ENCODE results near the gene WDR43.

The WDR43 gene

DNA sequence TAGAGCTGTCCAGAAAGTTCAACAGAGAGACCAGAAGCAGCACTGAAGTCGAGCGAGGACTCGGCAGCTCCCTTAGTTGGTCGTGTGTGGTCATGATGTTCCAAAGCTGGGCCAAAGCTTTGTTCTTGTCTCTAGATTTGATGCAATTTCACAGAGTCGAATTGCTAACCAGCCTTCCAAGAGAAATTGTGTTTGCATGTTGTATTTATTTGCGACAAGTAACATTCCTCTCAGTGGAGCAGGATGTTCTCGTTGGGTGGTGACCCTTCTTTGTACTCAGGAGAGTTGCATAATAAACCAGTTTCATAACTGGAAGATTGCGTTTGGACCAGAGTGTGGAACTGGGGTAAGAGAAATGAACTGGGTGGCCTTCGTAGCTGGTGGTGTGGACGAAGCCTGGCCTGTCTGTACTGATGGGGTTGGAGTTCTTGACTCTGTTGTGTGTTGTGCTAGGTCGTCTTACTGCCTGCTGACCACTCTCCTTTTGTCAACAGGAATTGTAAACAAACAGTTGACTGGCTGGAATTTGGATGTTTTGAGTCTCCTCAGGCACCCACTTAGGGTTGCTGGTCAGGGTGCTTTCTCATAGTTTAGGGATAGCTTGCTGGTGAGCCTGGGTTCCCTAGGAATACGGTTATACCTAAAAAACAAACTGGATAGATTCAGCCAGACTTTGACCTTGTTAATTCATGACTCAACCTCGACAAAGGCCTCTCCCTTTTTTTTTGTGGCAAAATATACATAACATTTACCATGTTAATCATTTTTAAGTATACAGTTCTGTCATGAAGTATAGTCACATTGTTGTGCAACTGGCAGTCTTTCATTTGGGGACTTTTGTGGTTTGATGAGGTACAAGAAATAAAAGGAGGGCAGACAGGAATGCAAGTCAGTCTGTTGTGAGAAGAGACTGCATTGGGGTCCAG is 57.7 kb downstream of the WDR43 start:
- H3K27ac ChIP-seq = no peak overlapping the region
- TF ChIP-seq, protein P1, sequence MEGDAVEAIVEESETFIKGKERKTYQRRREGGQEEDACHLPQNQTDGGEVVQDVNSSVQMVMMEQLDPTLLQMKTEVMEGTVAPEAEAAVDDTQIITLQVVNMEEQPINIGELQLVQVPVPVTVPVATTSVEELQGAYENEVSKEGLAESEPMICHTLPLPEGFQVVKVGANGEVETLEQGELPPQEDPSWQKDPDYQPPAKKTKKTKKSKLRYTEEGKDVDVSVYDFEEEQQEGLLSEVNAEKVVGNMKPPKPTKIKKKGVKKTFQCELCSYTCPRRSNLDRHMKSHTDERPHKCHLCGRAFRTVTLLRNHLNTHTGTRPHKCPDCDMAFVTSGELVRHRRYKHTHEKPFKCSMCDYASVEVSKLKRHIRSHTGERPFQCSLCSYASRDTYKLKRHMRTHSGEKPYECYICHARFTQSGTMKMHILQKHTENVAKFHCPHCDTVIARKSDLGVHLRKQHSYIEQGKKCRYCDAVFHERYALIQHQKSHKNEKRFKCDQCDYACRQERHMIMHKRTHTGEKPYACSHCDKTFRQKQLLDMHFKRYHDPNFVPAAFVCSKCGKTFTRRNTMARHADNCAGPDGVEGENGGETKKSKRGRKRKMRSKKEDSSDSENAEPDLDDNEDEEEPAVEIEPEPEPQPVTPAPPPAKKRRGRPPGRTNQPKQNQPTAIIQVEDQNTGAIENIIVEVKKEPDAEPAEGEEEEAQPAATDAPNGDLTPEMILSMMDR (conservative IDR thresholded peaks at IDR 0.05) = no peak
- no peak for TF ChIP-seq ZFX (IDR thresholded peaks at IDR 0.05)

- no peak overlapping the region for H3K27ac ChIP-seq
- TF ChIP-seq ZFX (IDR thresholded peaks at IDR 0.05) = no peak
Measured at GRCh38 chr2:28952836-28953211, 58.4 kb downstream of the WDR43 start.

GRCh38 chr2:28955467-28955866 is 61.0 kb downstream of the WDR43 start:
- TF ChIP-seq, protein P1 (conservative IDR thresholded peaks at IDR 0.05) = no peak
- TF ChIP-seq ZFX (IDR thresholded peaks at IDR 0.05) = no peak
- H3K27ac ChIP-seq = no peak overlapping the region

GRCh38 chr2:28956415-28956826 is 62.0 kb downstream of the WDR43 start:
- H3K27ac ChIP-seq = no peak overlapping the region
- TF ChIP-seq, protein P1 (conservative IDR thresholded peaks at IDR 0.05) = no peak
- TF ChIP-seq ZFX (IDR thresholded peaks at IDR 0.05) = no peak

DNA sequence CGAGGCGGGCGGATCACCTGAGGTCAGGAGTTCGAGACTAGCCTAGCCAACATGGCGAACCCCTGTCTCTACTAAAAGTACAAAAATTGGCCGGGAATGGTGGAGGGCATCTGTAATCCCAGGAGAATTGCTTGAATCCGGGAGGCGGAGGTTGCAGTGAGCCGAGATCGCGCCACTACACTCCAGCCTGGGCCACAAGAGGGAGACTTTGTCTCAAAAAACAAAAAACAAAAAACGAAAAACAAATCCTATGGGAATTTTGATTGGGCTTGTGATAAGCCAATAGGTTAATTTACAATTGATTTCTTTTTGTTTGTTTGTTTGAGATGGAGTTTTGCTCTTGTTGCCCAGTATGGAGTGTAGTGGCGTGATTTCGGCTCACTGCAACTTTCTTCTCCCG is 62.4 kb downstream of the WDR43 start:
- TF ChIP-seq ZFX (IDR thresholded peaks at IDR 0.05) = no peak
- TF ChIP-seq, protein P1 (conservative IDR thresholded peaks at IDR 0.05) = peak; percentile 41
- H3K27ac ChIP-seq = no peak overlapping the region

GRCh38 chr2:28958689-28959088 is 64.2 kb downstream of the WDR43 start:
- TF ChIP-seq, protein P1 (conservative IDR thresholded peaks at IDR 0.05) = peak; percentile 73
- TF ChIP-seq ZFX (IDR thresholded peaks at IDR 0.05) = no peak
- no peak overlapping the region for H3K27ac ChIP-seq

DNA sequence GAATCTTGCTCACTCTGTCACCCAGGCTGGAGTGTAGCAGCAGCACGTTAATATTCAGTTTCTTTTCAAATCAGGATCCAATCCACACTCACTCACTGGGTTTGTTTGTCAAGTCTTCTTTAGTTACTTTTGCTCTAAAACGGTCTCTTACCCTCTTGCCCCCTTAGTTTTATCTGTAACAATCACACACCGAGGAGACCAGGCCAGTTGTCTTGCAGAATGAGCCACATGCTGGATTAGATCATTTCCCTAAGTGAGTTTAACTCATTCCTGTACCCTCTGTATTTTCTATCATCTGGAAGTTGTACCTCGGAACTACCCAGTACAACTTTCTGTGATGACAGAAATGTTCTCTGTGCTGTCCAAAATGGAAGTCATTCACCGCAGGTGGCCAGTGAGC is 65.9 kb downstream of the WDR43 start:
- TF ChIP-seq ZFX (IDR thresholded peaks at IDR 0.05) = no peak
- TF ChIP-seq, protein P1 (conservative IDR thresholded peaks at IDR 0.05) = no peak

GRCh38 chr2:28962505-28962904 is 68.0 kb downstream of the WDR43 start:
- H3K27ac ChIP-seq = no peak overlapping the region
- TF ChIP-seq ZFX (IDR thresholded peaks at IDR 0.05) = no peak
- TF ChIP-seq, protein P1 (conservative IDR thresholded peaks at IDR 0.05) = no peak

More for the DNA sequence above, 65.9 kb downstream of the WDR43 start:
- H3K27ac ChIP-seq = no peak overlapping the region
